SK-N-MC (cell line): ENCODE results near the gene CCM2.

Experiments used
- EZH2 ChIP-seq: fragments of 200-600 bp; sonication (generic); IDR thresholded peaks from one replicate; pipeline ENCODE4 v1.6.1; 2017; ENCODE audit warnings: antibody characterized with exemption
- POLR2AphosphoS5 ChIP-seq: IDR thresholded peaks from 2 replicates; pipeline ENCODE4 v1.6.1; 2012; ENCODE audit warnings: mild to moderate bottlenecking, low read depth, low read length, borderline replicate concordance

GRCh38 chr7:44987457-44987856 is 12.5 kb upstream of the CCM2 start:
- TF ChIP-seq EZH2 (no peak), POLR2AphosphoS5 (no peak)
